ENCODE measurements around the gene KCNH1.
A peak's percentile ranks its signal among the peaks of the same experiment; 100 is the strongest.

KCNH1 gene

DNA sequence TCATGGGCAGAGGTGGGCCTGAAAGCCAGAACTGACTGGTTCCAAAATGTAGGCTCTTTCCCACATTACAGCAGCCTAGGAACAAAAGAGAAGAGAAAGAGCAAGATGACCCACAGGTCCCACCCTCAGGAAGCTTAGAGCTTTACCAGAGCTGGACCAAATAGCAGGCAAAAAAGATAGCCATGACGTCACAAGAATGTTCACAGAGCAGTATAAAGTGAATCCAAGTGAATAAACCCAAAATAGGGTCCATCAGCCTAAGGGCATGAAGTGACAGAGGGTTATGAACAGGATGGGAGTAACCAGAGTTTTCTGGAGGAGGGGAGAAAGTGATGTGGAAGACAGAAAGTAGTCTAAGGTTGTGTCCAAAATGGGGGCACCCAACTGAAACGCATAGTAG lies 221.2 kb downstream of the KCNH1 start:
- DNase-seq (ENCODE audit: low read depth): no peak
- no peak overlapping the region for H3K4me3 ChIP-seq (ENCODE audit: low read length)
- TF ChIP-seq, protein P1, sequence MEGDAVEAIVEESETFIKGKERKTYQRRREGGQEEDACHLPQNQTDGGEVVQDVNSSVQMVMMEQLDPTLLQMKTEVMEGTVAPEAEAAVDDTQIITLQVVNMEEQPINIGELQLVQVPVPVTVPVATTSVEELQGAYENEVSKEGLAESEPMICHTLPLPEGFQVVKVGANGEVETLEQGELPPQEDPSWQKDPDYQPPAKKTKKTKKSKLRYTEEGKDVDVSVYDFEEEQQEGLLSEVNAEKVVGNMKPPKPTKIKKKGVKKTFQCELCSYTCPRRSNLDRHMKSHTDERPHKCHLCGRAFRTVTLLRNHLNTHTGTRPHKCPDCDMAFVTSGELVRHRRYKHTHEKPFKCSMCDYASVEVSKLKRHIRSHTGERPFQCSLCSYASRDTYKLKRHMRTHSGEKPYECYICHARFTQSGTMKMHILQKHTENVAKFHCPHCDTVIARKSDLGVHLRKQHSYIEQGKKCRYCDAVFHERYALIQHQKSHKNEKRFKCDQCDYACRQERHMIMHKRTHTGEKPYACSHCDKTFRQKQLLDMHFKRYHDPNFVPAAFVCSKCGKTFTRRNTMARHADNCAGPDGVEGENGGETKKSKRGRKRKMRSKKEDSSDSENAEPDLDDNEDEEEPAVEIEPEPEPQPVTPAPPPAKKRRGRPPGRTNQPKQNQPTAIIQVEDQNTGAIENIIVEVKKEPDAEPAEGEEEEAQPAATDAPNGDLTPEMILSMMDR (conservative IDR thresholded peaks at IDR 0.05; ENCODE audit: low read depth, low read length): no peak

DNA sequence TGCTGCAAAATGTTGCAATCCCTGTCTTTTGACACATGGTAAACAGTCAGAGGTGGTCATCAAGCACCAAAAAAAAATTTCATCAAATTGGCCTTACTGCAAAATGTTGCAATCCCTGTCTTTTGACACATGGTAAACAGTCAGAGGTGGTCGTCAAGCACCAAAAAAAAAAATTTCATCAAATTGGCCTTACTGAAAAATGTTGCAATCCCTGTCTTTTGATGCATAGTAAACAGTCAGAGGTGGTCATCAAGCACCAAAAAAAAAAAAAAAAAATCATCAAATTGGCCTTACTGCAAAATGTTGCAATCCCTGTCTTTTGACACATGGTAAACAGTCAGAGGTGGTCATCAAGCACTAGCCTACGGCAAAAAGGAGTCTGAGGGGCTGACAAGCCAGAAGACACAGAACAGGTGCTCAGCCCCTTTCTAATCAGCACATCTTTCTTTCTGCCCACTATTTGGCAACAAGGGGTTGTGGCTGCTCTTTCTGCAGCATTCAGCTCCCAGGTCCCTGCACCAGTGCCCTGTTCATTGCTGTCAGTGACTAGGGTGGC lies 223.8 kb downstream of the KCNH1 start:
- TF ChIP-seq, protein P1 (conservative IDR thresholded peaks at IDR 0.05; ENCODE audit: low read depth, low read length): no peak
- no peak overlapping the region for H3K4me3 ChIP-seq (ENCODE audit: low read length)
- no peak for DNase-seq (ENCODE audit: low read depth)

DNA sequence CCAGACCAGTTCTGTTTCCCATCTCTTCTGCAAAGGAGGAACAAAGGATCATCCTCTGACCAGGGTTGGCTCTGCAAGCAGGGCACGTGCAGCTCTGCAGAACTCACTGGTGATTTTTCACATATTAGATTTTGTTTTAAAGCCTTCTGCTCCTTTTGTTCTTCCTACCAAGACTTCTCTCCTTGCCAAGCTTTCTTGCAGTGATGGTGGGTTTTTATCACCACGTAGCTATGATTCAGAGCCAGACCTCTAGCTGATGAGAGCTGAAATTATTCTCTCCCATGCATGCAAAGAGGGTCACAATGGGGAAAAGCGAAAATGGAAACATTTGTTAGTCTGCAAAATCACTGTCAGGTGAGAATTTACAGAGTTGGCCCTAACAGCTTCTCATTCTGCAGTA lies 225.2 kb downstream of the KCNH1 start:
- no peak overlapping the region for H3K4me3 ChIP-seq (ENCODE audit: low read length)
- TF ChIP-seq, protein P1 (conservative IDR thresholded peaks at IDR 0.05; ENCODE audit: low read depth, low read length): no peak
- no peak for DNase-seq (ENCODE audit: low read depth)

DNA sequence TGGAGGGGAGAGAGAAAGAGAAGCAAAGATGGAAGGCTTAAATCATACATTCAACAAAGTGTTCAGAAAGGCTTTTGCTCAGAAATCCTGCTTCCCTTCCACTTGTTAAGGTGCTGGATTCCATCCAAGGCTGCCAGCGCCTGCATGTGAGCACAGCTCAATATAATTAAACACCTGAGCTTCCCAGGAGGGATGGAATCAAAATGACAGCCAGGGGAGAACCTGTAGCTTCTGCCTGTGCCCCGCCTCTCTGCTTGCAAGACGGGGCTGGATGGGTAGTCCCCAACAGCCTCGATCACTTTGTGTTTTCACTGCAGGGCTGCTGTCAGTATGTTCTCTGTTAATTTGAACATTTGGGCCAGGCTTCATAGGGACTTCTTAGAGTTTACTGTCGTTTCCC lies 225.7 kb downstream of the KCNH1 start:
- H3K4me3 ChIP-seq (ENCODE audit: low read length): no peak overlapping the region
- TF ChIP-seq, protein P1 (conservative IDR thresholded peaks at IDR 0.05; ENCODE audit: low read depth, low read length): no peak
- DNase-seq (ENCODE audit: low read depth): no peak

DNA sequence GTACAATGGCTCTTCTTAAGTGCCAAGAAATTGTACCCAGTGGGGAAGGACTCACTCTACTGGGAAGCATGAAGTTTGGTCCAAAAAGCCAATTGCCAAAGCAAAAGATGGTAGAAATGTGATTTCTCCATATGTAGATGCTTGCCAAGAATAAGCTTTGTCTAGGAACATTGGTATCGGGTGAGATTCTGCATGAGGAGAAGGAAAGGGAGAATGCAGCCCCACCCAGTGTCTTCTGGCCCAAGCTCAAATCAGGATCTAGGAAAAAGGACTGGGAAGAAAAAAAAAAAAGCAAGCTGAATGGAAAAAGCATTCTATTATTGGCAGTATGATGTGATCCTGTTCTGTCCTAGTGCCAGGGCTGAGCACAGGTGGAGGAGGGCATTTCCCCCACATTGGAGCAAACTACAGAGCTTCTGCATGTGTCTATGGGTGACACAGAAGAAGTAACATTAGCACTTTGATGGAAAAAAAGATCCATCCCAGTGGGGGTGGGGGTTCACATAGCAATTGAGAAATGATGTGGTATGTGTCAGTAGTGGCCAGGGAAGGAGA lies 226.6 kb downstream of the KCNH1 start:
- TF ChIP-seq, protein P1 (conservative IDR thresholded peaks at IDR 0.05; ENCODE audit: low read depth, low read length): no peak
- H3K4me3 ChIP-seq (ENCODE audit: low read length): no peak overlapping the region
- no peak for DNase-seq (ENCODE audit: low read depth)

DNA sequence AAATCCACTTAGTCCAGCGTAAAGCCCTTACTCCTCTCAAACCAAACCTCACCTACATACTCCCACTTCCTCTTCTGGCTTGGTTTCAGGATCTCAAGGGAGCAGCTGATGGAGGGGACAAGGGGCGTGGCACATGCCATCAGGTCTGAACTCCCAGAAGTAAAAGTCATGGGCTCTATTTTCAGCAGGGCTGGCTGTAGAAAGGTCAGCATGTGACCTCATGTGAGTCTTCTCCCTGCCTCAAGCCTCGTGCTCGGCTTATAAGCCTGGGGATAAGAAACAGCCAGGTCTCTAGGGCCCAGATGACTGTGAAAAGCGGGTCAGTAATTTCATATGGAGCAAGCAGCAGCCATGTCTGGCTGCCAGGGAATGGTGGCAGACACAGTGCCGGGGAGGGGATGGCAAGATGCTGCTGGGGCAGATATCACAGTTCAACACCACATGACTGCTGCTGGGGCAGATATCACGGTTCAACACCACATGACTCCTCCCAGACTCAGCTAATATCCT lies 227.9 kb downstream of the KCNH1 start:
- TF ChIP-seq, protein P1 (conservative IDR thresholded peaks at IDR 0.05; ENCODE audit: low read depth, low read length): no peak

DNA sequence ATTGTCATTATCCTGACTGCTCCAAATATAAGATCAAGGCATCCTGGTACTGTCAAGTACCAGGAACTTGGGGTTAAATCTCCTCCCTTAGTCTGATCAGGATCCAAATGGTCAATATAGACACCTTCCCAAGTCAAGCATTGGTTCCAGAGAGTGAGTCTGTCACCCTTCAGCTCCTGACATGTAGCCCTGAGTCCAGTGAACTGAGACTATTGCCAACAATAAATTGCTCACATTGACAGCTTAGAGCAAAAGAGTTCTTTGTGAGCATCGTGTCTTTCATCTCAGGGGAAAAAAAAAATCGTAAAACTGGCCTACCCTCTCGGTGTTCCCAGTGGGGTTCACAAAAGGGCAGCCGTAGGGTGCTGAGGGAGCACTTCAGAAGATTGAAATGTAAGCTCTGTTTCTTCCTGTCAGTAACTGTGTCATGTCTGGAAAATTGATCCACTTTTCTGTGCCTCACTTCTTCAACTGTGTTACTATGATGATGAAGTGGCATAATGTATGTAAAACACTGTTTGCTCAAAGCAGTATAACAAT lies 228.5 kb downstream of the KCNH1 start:
- DNase-seq (ENCODE audit: low read depth): no peak
- TF ChIP-seq, protein P1 (conservative IDR thresholded peaks at IDR 0.05; ENCODE audit: low read depth, low read length): no peak
- no peak overlapping the region for H3K4me3 ChIP-seq (ENCODE audit: low read length)

More for the DNA sequence above, 227.9 kb downstream of the KCNH1 start:
- peak; percentile 88 for DNase-seq (ENCODE audit: low read depth)
- H3K4me3 ChIP-seq (ENCODE audit: low read length): no peak overlapping the region

All from retinal pigment epithelial cell (primary cell).